Caco-2 (cell line): ENCODE results near the gene DCHS1. TPM values are rescaled to one million over a fixed set of nuclear protein-coding genes. Genes with fewer than 3 reads are reported as not detected.

Experiments
- BruUV-seq: library from RNA; stranded (reverse); fragments of 400-500 nt; replicated peaks from 2 replicates; lab custom pipeline; 2021; lab: Mats Ljungman, UMichigan
- CTCF ChIA-PET: fragments of 300-600 bp; sonication (Branson Sonifier 250); formaldehyde crosslinking; loops from one replicate; lab custom pipeline; 2022; ENCODE audit warnings: antibody characterized with exemption; lab: Charles Lee
- POLR2A ChIA-PET: fragments of 300-600 bp; sonication (Branson Sonifier 250); formaldehyde crosslinking; loops from one replicate; lab custom pipeline; 2022; ENCODE audit warnings: antibody characterized with exemption; lab: Charles Lee
- DNase-seq, 2 experiments: peaks; one replicate each; pipeline versions ENCODE4 v3.0.0 to v3.0.0-alpha.2; 2020 to 2022
- H3K27me3 ChIP-seq: replicated peaks from 2 replicates; pipeline ENCODE4 v1.6.0; 2011; ENCODE audit warnings: low read length; ENCODE audit not compliant: control insufficient read depth, insufficient read depth
- H3K36me3 ChIP-seq: 2 replicates; pipeline ENCODE4 v1.5.1; 2011; ENCODE audit warnings: low read length; ENCODE audit not compliant: control insufficient read depth, insufficient read depth
- H3K4me1 ChIP-seq: fragments of 250-450 bp; sonication (Bioruptor Pico); 2 replicates; pipeline ENCODE4 v1.5.1; 2020; ENCODE audit warnings: mild to moderate bottlenecking
- H3K4me3 ChIP-seq: 2 replicates; pipeline ENCODE4 v1.5.1; 2011; ENCODE audit warnings: low read depth, mild to moderate bottlenecking, control low read depth, low read length
- H3K9me3 ChIP-seq: fragments of 250-450 bp; sonication (Bioruptor Pico); 2 replicates; pipeline ENCODE4 v1.5.1; 2020; ENCODE audit warnings: mild to moderate bottlenecking, moderate library complexity
- H3K27ac Mint-ChIP-seq: one replicate; pipeline ENCODE4 v1.8.0; 2022; ENCODE audit warnings: mixed read lengths; ENCODE audit not compliant: unreplicated experiment
- H3K27me3 Mint-ChIP-seq: one replicate; pipeline ENCODE4 v1.8.0; 2022; ENCODE audit warnings: mixed read lengths; ENCODE audit not compliant: insufficient read depth, unreplicated experiment
- H3K36me3 Mint-ChIP-seq: one replicate; pipeline ENCODE4 v1.8.0; 2022; ENCODE audit warnings: mild to moderate bottlenecking, mixed read lengths; ENCODE audit not compliant: insufficient read depth, unreplicated experiment
- H3K4me1 Mint-ChIP-seq: one replicate; pipeline ENCODE4 v1.8.0; 2022; ENCODE audit warnings: low read depth, mixed read lengths; ENCODE audit not compliant: unreplicated experiment
- H3K4me3 Mint-ChIP-seq: one replicate; pipeline ENCODE4 v1.8.0; 2022; ENCODE audit warnings: mild to moderate bottlenecking, moderate library complexity, mixed read lengths; ENCODE audit not compliant: unreplicated experiment
- H3K9me3 Mint-ChIP-seq: one replicate; pipeline ENCODE4 v1.8.0; 2022; ENCODE audit warnings: mixed read lengths; ENCODE audit not compliant: unreplicated experiment
- intact Hi-C: fragments of 100-400 bp; cut with micrococcal nuclease; formaldehyde crosslinking; loops from one replicate; pipeline ENCODE4 v1.10.0; 2022; ENCODE audit not compliant: unreplicated experiment
- total RNA-seq: library from RNA; stranded (reverse); gene quantifications from 2 replicates; pipeline ENCODE4 v1.2.3, GENCODE V29; 2022
- TF ChIP-seq, protein P1 (sequence below), 2 experiments: fragments of 200-600 bp in 1 of 2; IDR thresholded peaks; 1 replicate in 1 of 2; 2 replicates in 1 of 2; pipeline versions ENCODE4 v1.5.1 to v1.8.0; 2011 to 2022; ENCODE audit warnings: antibody characterized with exemption in 1 of 2, control low read depth in 1 of 2, inconsistent platforms in 1 of 2, low read depth in 1 of 2, low read length in 1 of 2, mild to moderate bottlenecking in 1 of 2, moderate library complexity in 1 of 2; ENCODE audit not compliant: insufficient read depth in 1 of 2, severe bottlenecking in 1 of 2, unreplicated experiment in 1 of 2

Gene DCHS1
- total RNA-seq, 1 experiment from 2014 or later: 1.7 TPM

DNA sequence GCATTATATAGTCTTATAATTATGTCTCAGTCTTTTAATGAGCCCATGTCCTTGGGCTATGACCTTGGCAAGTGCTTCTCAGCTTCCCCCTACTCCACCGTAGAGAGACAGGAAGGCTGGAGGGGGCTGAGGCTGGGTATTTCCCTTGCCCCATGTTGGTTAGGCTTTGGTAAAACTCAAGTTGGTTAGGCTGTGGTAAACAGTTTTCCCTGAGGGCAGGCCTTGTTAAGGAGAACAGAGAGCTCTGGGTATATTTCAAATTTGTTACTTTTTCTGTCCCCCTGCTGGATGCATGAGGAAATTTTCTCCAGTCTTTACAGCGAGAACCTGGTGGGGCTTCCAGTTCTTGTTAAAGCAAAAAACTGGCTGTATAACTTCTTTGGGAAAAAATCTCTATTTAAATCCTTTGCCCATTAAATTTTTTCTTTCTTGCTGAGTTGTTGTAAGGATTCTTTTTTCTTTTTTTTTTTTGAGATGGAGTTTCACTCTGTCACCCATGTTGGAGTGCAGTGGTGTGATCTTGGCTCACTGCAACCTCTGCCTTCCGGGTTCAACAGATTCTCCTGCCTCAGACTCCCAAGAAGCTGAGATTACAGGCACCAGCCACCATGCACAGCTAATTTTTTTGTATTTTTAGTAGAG, 12.2 kb upstream of the DCHS1 start:
- Mint-ChIP-seq H3K4me3 (no peak overlapping the region), H3K4me1 (no peaks in the 10 kb centered on the region), H3K27me3 (peaks cover 15% of the 10 kb centered on the region), H3K9me3 (no peaks in the 10 kb centered on the region), H3K36me3 (no peaks in the 10 kb centered on the region), H3K27ac (no peak overlapping the region)
- CTCF ChIA-PET: interaction anchor here (0.6 to 1.6 kb wide), 6 partner anchors 15 to 289 kb away, joined by 3 to 9 read pairs (median 4); partner anchors contain the start of genes MRPL17 and TPP1
- POLR2A ChIA-PET: no interaction called here
- Histone ChIP-seq H3K4me3 (no peak overlapping the region), H3K4me1 (no peaks in the 10 kb centered on the region), H3K27me3 (no peaks in the 10 kb centered on the region), H3K36me3 (no peaks in the 10 kb centered on the region), H3K9me3 (no peaks in the 10 kb centered on the region; the same call in 1 of the 2 replicates)
- peak in 1 of 2 experiments; percentile 45 for DNase-seq
- BruUV-seq: no TSS peak
- intact Hi-C loops: loop anchor here (1.0 kb wide), 5 partner anchors 38 to 289 kb away; partner anchors contain the start of gene TAF10
- TF ChIP-seq, protein P1, sequence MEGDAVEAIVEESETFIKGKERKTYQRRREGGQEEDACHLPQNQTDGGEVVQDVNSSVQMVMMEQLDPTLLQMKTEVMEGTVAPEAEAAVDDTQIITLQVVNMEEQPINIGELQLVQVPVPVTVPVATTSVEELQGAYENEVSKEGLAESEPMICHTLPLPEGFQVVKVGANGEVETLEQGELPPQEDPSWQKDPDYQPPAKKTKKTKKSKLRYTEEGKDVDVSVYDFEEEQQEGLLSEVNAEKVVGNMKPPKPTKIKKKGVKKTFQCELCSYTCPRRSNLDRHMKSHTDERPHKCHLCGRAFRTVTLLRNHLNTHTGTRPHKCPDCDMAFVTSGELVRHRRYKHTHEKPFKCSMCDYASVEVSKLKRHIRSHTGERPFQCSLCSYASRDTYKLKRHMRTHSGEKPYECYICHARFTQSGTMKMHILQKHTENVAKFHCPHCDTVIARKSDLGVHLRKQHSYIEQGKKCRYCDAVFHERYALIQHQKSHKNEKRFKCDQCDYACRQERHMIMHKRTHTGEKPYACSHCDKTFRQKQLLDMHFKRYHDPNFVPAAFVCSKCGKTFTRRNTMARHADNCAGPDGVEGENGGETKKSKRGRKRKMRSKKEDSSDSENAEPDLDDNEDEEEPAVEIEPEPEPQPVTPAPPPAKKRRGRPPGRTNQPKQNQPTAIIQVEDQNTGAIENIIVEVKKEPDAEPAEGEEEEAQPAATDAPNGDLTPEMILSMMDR (IDR thresholded peaks at IDR 0.05; ENCODE audit: insufficient read depth in 1 of 2, low read depth in 1 of 2, low read length in 1 of 2, severe bottlenecking in 1 of 2, unreplicated experiment in 1 of 2): peak; percentile 62 to 64

- no TSS peak for BruUV-seq
- DNase-seq: no peak
- H3K27me3 ChIP-seq: no peaks in the 10 kb centered on the region
- H3K4me1 Mint-ChIP-seq: no peaks in the 10 kb centered on the region
- no peaks in the 10 kb centered on the region; the same call in 1 of the 2 replicates for H3K9me3 ChIP-seq
- no peaks in the 10 kb centered on the region for H3K4me1 ChIP-seq
- no peak overlapping the region for H3K4me3 ChIP-seq
- ChIA-PET POLR2A (no interaction called here), CTCF (no interaction called here)
- no peaks in the 10 kb centered on the region for H3K36me3 Mint-ChIP-seq
- intact Hi-C loops: loop anchor here (1.0 kb wide), 4 partner anchors 36 to 287 kb away; partner anchors contain the start of gene TAF10
- no peaks in the 10 kb centered on the region for H3K36me3 ChIP-seq
- TF ChIP-seq, protein P1 (IDR thresholded peaks at IDR 0.05; ENCODE audit: insufficient read depth in 1 of 2, low read depth in 1 of 2, low read length in 1 of 2, severe bottlenecking in 1 of 2, unreplicated experiment in 1 of 2): no peak
- peaks cover 15% of the 10 kb centered on the region for H3K27me3 Mint-ChIP-seq
- no peak overlapping the region for H3K27ac Mint-ChIP-seq
- no peaks in the 10 kb centered on the region for H3K9me3 Mint-ChIP-seq
- no peak overlapping the region for H3K4me3 Mint-ChIP-seq
Measured at GRCh38 chr11:6666302-6667183, 10.9 kb upstream of the DCHS1 start.

- H3K27ac Mint-ChIP-seq: no peak overlapping the region
- Histone ChIP-seq H3K4me3 (no peak overlapping the region), H3K27me3 (no peaks in the 10 kb centered on the region), H3K36me3 (no peaks in the 10 kb centered on the region), H3K9me3 (no peaks in the 10 kb centered on the region; the same call in 1 of the 2 replicates), H3K4me1 (no peaks in the 10 kb centered on the region)
- ChIA-PET POLR2A (no interaction called here), CTCF (no interaction called here)
- no peaks in the 10 kb centered on the region for H3K36me3 Mint-ChIP-seq
- H3K4me3 Mint-ChIP-seq: no peak overlapping the region
- H3K27me3 Mint-ChIP-seq: peaks cover 12% of the 10 kb centered on the region
- no peak for DNase-seq
- intact Hi-C loops: no loop called here
- TF ChIP-seq, protein P1 (IDR thresholded peaks at IDR 0.05; ENCODE audit: insufficient read depth in 1 of 2, low read depth in 1 of 2, low read length in 1 of 2, severe bottlenecking in 1 of 2, unreplicated experiment in 1 of 2): no peak
- H3K4me1 Mint-ChIP-seq: no peaks in the 10 kb centered on the region
- BruUV-seq: no TSS peak
- H3K9me3 Mint-ChIP-seq: no peaks in the 10 kb centered on the region
Measured at GRCh38 chr11:6664551-6664950, 8.9 kb upstream of the DCHS1 start.
